Activated naive CD8-positive, alpha-beta T cell treated with anti-CD3 and anti-CD28 coated beads, Interleukin-2, amount 10 ng/mL, durations not matched to agents 7 days and 5 days (primary cell): ENCODE data around the gene SLC13A5. TPM values are rescaled to one million over a fixed set of nuclear protein-coding genes. Genes with fewer than 3 reads are reported as not detected.
"Not testable (repeated sequence)": the region's sequence is repeated elsewhere in the genome, so short reads cannot be mapped to it uniquely, and the experiment has no call there.

Experiments used
- ATAC-seq: fragments of 150-1000 bp; cut with Tn5 transposase; one replicate; pipeline ENCODE4 v1.10.0; 2021; ENCODE audit warnings: low read depth, moderate library complexity
- POLR2A ChIA-PET: fragments of 350-600 bp; sonication (Branson Sonifier 250); formaldehyde crosslinking; loops from one replicate; lab custom pipeline; 2021; ENCODE audit warnings: antibody characterized with exemption; lab: Charles Lee
- DNase-seq: peaks from one replicate; pipeline ENCODE4 v3.0.0; 2021
- H3K27ac Mint-ChIP-seq: one replicate; pipeline ENCODE4 v1.8.0; 2022; ENCODE audit warnings: mild to moderate bottlenecking, mixed read lengths
- H3K27me3 Mint-ChIP-seq: one replicate; pipeline ENCODE4 v1.8.0; 2022; ENCODE audit warnings: mild to moderate bottlenecking, moderate library complexity, mixed read lengths
- H3K36me3 Mint-ChIP-seq: one replicate; pipeline ENCODE4 v1.8.0; 2021; ENCODE audit warnings: mild to moderate bottlenecking, mixed read lengths
- H3K4me1 Mint-ChIP-seq: one replicate; pipeline ENCODE4 v1.8.0; 2021; ENCODE audit warnings: mixed read lengths
- H3K4me3 Mint-ChIP-seq: one replicate; pipeline ENCODE4 v1.8.0; 2022; ENCODE audit warnings: mild to moderate bottlenecking, moderate library complexity, mixed read lengths
- H3K9me3 Mint-ChIP-seq: one replicate; pipeline ENCODE4 v1.8.0; 2021; ENCODE audit warnings: mixed read lengths
- total RNA-seq, 2 experiments: library from RNA; stranded (reverse); gene quantifications; one replicate each; pipeline ENCODE4 v1.2.3, GENCODE V29; 2021

Gene SLC13A5
- not detected for total RNA-seq

GRCh38 chr17:6713130-6713917 lies at the start of gene SLC13A5:
Gene SLC13A5 (minus strand): TSS chr17:6713369. CDS start chr17:6713333, 36 bp downstream.
- no peaks in the 10 kb centered on the region for H3K36me3 Mint-ChIP-seq
- POLR2A ChIA-PET, result no interaction called here
- H3K4me3 Mint-ChIP-seq, result peak within 1 kb of the TSS; percentile 29
- DNase-seq, result no peak
- peak; percentile 39 for ATAC-seq
- no peak within 1 kb of the TSS for H3K27ac Mint-ChIP-seq
- no peaks in the 10 kb centered on the region for H3K9me3 Mint-ChIP-seq
- H3K27me3 Mint-ChIP-seq, result peaks cover 70% of the 10 kb centered on the region
- peaks cover 10% of the 10 kb centered on the region for H3K4me1 Mint-ChIP-seq

DNA sequence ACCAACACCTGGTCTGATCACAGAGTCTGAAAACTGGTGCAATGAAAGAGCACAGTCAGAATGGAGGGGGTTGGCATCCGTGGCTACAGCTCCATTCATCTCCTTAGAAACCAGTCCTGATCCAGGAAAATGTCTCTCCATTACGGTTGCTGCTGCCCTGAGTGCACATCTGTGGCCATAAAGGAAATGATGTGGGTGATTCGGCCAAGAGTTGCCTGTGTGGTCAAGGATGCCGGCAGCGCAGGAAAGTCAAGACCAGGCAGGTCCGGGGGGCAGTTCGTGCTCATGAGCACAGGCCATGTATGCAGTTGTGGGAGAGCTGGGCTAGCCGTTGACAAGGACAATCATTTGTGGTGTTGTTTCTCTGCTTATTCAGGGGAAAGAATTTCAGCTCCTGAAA lies 48.6 kb upstream of the SLC13A5 start:
- H3K4me3 Mint-ChIP-seq, result no peak overlapping the region
- POLR2A ChIA-PET, result interaction anchor here (0.7 kb wide), 1 partner anchor 17 kb away, joined by 3 read pairs; no protein-coding TSS in a partner anchor
- H3K4me1 Mint-ChIP-seq, result peaks cover 65% of the 10 kb centered on the region

DNA sequence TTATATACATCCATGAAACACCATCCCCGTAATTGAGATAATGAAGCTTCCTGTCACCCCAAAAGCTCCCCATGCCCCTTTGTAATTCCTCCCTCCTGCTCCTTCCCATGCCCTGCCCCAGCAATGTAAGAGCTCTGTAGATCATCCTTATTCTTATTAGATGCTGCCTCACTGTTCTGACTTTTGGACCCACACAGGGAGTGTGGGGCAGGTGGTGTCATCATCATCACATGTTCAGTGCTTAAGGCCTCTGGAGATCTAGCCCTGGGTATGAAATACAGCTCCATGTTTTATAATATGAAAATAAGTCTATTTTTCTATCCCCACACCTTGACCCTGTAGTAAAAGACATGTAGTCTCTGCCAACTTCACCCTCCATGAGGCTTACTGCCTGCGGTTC lies 44.6 kb upstream of the SLC13A5 start:
- H3K9me3 Mint-ChIP-seq, result no peaks in the 10 kb centered on the region
- H3K27me3 Mint-ChIP-seq, result no peaks in the 10 kb centered on the region
- H3K27ac Mint-ChIP-seq, result peak overlapping the region; percentile 83
- no peak for ATAC-seq
- no peak for DNase-seq
- H3K36me3 Mint-ChIP-seq, result peaks cover 64% of the 10 kb centered on the region
- peaks cover 65% of the 10 kb centered on the region for H3K4me1 Mint-ChIP-seq
- POLR2A ChIA-PET, result interaction anchor here (0.6 to 4.0 kb wide), 9 partner anchors 8 to 118 kb away, joined by 3 to 21 read pairs (median 3); partner anchors contain the start of genes C17orf100, FBXO39 and MED31
- peak overlapping the region; percentile 97 for H3K4me3 Mint-ChIP-seq

More for the DNA sequence above, 48.6 kb upstream of the SLC13A5 start:
- Mint-ChIP-seq H3K36me3 (peaks cover 94% of the 10 kb centered on the region), H3K27me3 (no peaks in the 10 kb centered on the region), H3K27ac (no peak overlapping the region), H3K9me3 (peaks cover 15% of the 10 kb centered on the region)
- no peak for ATAC-seq
- DNase-seq, result no peak

DNA sequence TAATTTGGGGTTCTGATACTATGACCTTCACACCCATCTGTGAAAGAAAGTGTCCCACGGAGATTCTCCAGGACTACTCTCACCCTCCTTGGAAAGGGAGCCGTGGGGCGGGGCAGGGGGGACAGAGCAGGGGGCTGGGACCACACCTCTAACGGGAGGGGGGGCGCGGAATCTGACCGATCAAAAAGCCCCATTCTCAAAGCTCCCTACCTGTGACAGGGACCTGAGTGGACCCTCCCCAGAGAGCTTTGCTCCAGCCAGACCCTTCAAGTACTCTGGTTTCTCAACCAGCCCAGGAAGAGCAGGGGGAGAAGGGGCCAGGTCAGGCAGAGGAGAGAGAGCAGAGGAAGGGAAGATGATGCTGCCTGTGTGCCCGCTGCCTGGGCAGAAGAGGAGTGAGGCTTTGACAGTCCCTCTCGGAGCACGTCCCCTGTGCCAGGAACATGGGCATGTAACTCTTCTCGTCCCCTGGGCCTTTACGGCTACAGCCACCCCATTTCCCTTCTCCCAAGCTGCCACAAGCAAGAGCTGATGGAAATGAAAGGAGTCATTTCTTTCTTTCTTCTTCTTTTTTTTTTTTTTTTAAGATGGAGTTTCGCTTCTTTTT lies 43.4 kb upstream of the SLC13A5 start:
- POLR2A ChIA-PET, result interaction anchor here (0.7 to 4.0 kb wide), 13 partner anchors 9 to 1081 kb away, joined by 3 to 21 read pairs (median 4); partner anchors contain the start of genes C17orf100, FBXO39, MED31 and SLC16A13
- H3K27ac Mint-ChIP-seq, result peak overlapping the region; percentile 99
- H3K36me3 Mint-ChIP-seq, result peaks cover 52% of the 10 kb centered on the region
- no peaks in the 10 kb centered on the region for H3K27me3 Mint-ChIP-seq
- peaks cover 62% of the 10 kb centered on the region for H3K4me1 Mint-ChIP-seq
- peak overlapping the region; percentile 97 for H3K4me3 Mint-ChIP-seq
- DNase-seq (peak; percentile 48), ATAC-seq (peak; percentile 2)
- H3K9me3 Mint-ChIP-seq, result no peaks in the 10 kb centered on the region

- DNase-seq (peak; percentile 67), ATAC-seq (peak; percentile 72)
- Mint-ChIP-seq H3K27me3 (no peaks in the 10 kb centered on the region), H3K4me3 (peak within 1 kb of the TSS; percentile 97), H3K27ac (peak within 1 kb of the TSS; percentile 99), H3K36me3 (peaks cover 45% of the 10 kb centered on the region), H3K9me3 (no peaks in the 10 kb centered on the region), H3K4me1 (peaks cover 56% of the 10 kb centered on the region)
- POLR2A ChIA-PET, result interaction anchor here (0.6 to 4.0 kb wide), 14 partner anchors 8 to 598 kb away, joined by 3 to 21 read pairs (median 4); partner anchors contain the start of genes C17orf100, FBXO39, MED31 and SLC16A13
Observed at GRCh38 chr17:6755731-6756184, 42.6 kb upstream of the SLC13A5 start, which contains the start of gene XAF1. Gene XAF1 (plus strand): TSS chr17:6756046. CDS start chr17:6756079, 33 bp downstream.

GRCh38 chr17:6755281-6755680 lies 42.1 kb upstream of the SLC13A5 start:
- peaks cover 41% of the 10 kb centered on the region for H3K36me3 Mint-ChIP-seq
- H3K9me3 Mint-ChIP-seq, result no peaks in the 10 kb centered on the region
- no peak for DNase-seq
- peaks cover 53% of the 10 kb centered on the region for H3K4me1 Mint-ChIP-seq
- POLR2A ChIA-PET, result interaction anchor here (0.6 to 4.0 kb wide), 10 partner anchors 9 to 327 kb away, joined by 3 to 21 read pairs (median 6); partner anchors contain the start of genes C17orf100, FBXO39 and MED31
- peak overlapping the region; percentile 99 for H3K27ac Mint-ChIP-seq
- H3K27me3 Mint-ChIP-seq, result peaks cover under 1% of the 10 kb centered on the region
- peak overlapping the region; percentile 97 for H3K4me3 Mint-ChIP-seq
- no peak for ATAC-seq

DNA sequence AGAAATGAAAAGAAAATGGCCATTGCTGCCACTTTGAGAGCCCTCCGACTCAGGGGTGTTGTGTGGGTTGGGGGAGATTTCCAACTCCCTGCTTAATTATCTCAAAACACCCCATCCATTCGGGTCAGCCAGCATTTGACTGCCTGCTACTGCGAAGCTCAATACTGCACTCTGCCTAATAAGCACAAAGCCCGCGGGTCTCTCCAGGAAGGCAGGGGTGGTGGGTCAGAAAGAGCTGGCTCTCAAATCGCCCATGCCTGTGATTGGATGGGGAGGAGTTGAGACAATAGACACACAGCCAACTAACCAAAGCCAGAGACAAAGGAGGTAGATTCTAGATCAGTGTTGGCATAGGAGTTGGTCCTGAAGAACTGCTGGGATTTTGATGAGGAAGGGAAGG lies 40.4 kb upstream of the SLC13A5 start:
- Mint-ChIP-seq H3K27me3 (peaks cover 9% of the 10 kb centered on the region), H3K4me3 (peak overlapping the region; percentile 55), H3K36me3 (peaks cover 25% of the 10 kb centered on the region), H3K4me1 (peaks cover 45% of the 10 kb centered on the region), H3K9me3 (no peaks in the 10 kb centered on the region), H3K27ac (peak overlapping the region; percentile 59)
- no peak for ATAC-seq
- POLR2A ChIA-PET, result interaction anchor here (0.7 kb wide), 1 partner anchor 90 kb away, joined by 3 read pairs; no protein-coding TSS in a partner anchor
- DNase-seq, result no peak

DNA sequence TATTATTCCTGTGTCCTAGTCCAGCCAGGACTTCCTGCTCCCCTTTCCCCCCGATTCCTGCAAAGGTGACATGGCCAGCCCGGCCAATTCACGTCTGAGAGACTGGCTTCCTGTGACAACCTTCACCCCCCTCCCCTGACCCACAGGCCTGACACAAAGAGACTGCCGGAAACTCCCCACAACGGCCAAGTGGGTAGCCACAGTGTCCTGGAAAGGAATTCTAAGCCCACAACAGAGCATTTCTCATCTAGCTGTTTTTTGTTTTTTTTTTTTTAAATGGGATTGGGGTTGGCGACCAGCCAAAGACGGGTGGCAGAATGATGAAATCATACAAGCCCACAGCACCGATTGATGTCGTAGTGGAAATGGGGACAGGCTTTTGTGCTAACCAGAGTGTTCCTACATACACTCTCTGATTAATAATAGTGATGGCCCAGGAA lies 39.9 kb upstream of the SLC13A5 start:
- peak overlapping the region; percentile 74 for H3K27ac Mint-ChIP-seq
- no peaks in the 10 kb centered on the region for H3K9me3 Mint-ChIP-seq
- POLR2A ChIA-PET, result interaction anchor here (0.7 kb wide), 1 partner anchor 91 kb away, joined by 3 read pairs; no protein-coding TSS in a partner anchor
- peak overlapping the region; percentile 43 for H3K4me3 Mint-ChIP-seq
- peaks cover 20% of the 10 kb centered on the region for H3K36me3 Mint-ChIP-seq
- ATAC-seq (peak; percentile 34), DNase-seq (peak; percentile 58)
- H3K4me1 Mint-ChIP-seq, result peaks cover 39% of the 10 kb centered on the region
- peaks cover 14% of the 10 kb centered on the region for H3K27me3 Mint-ChIP-seq

- Mint-ChIP-seq H3K4me1 (peaks cover 33% of the 10 kb centered on the region), H3K27ac (peak overlapping the region; percentile 74), H3K4me3 (no peak overlapping the region), H3K36me3 (peaks cover 14% of the 10 kb centered on the region), H3K27me3 (peaks cover 18% of the 10 kb centered on the region), H3K9me3 (no peaks in the 10 kb centered on the region)
- ATAC-seq (no peak), DNase-seq (no peak)
- POLR2A ChIA-PET, result interaction anchor here (0.6 kb wide), 1 partner anchor 1274 kb away, joined by 3 read pairs; no protein-coding TSS in a partner anchor
Observed at GRCh38 chr17:6752068-6752909, 39.1 kb upstream of the SLC13A5 start.

DNA sequence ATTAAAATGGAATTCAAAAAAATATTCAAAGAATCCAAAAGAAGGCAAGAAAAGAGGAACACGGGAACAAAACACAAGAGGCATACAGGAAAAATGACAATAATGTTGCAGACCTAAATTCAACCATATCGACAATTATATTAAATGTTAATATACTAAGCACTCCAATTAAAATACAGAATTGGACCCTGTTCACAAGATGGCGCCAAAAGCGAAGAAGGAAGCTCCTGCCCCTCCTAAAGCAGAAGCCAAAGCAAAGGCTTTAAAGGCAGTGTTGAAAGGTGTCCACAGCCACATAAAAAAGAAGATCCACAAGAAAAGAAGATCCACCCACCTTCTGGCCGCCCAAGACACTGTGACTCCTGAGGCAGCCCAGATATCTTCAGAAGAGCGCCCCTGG lies 36.4 kb upstream of the SLC13A5 start:
- no peaks in the 10 kb centered on the region for H3K36me3 Mint-ChIP-seq
- H3K4me3 Mint-ChIP-seq, result no peak overlapping the region
- ATAC-seq, result no peak
- DNase-seq, result no peak
- H3K27ac Mint-ChIP-seq, result no peak overlapping the region
- H3K9me3 Mint-ChIP-seq, result no peaks in the 10 kb centered on the region
- peaks cover 35% of the 10 kb centered on the region for H3K27me3 Mint-ChIP-seq
- H3K4me1 Mint-ChIP-seq, result peaks cover 24% of the 10 kb centered on the region
- POLR2A ChIA-PET, result no interaction called here

DNA sequence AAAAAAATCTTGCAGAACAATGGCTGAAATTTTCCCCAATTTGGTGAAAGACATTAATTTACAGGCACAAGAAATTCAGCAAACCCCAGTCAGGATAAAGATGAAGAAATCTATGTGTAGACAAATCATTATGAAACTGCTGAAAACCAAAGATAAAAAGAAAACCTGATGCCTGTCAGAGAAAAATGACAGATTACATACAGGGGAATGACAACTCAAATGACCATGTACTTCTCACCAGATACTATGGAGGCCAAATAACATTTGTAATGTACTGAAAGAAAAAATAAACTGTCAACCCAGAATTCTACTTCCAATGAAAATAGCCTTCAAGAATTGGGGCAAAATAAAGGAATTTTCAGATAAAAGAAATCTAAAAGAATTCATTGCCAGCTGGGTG lies 35.4 kb upstream of the SLC13A5 start:
- Mint-ChIP-seq H3K4me3 (no peak overlapping the region), H3K27me3 (peaks cover 43% of the 10 kb centered on the region), H3K9me3 (no peaks in the 10 kb centered on the region), H3K4me1 (peaks cover 21% of the 10 kb centered on the region), H3K27ac (no peak overlapping the region), H3K36me3 (no peaks in the 10 kb centered on the region)
- ATAC-seq (no peak), DNase-seq (no peak)
- POLR2A ChIA-PET, result no interaction called here

GRCh38 chr17:6746665-6747064 lies 33.5 kb upstream of the SLC13A5 start:
- DNase-seq, ATAC-seq, H3K36me3 Mint-ChIP-seq, POLR2A ChIA-PET, H3K4me3 Mint-ChIP-seq, H3K9me3 Mint-ChIP-seq, H3K4me1 Mint-ChIP-seq, H3K27ac Mint-ChIP-seq: not testable (repeated sequence)
- H3K27me3 Mint-ChIP-seq, result peaks cover 56% of the 10 kb centered on the region
